GM18519 (cell line): ENCODE measurements around the gene ADAP2.
"Not testable (repeated sequence)": the region's sequence is repeated elsewhere in the genome, so short reads cannot be mapped to it uniquely, and the experiment has no call there.

Experiments used
- ATAC-seq: cut with Tn5 transposase; IDR thresholded peaks from one replicate; pipeline ENCODE4 v1.9.1; 2021; ENCODE audit warnings: mild to moderate bottlenecking, moderate library complexity; ENCODE audit not compliant: unreplicated experiment, low FRiP score

ADAP2 gene, protein sequence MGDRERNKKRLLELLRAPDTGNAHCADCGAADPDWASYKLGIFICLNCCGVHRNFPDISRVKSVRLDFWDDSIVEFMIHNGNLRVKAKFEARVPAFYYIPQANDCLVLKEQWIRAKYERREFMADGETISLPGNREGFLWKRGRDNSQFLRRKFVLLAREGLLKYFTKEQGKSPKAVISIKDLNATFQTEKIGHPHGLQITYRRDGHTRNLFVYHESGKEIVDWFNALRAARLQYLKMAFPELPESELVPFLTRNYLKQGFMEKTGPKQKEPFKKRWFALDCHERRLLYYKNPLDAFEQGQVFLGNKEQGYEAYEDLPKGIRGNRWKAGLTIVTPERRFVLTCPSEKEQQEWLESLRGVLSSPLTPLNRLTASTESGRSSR

DNA sequence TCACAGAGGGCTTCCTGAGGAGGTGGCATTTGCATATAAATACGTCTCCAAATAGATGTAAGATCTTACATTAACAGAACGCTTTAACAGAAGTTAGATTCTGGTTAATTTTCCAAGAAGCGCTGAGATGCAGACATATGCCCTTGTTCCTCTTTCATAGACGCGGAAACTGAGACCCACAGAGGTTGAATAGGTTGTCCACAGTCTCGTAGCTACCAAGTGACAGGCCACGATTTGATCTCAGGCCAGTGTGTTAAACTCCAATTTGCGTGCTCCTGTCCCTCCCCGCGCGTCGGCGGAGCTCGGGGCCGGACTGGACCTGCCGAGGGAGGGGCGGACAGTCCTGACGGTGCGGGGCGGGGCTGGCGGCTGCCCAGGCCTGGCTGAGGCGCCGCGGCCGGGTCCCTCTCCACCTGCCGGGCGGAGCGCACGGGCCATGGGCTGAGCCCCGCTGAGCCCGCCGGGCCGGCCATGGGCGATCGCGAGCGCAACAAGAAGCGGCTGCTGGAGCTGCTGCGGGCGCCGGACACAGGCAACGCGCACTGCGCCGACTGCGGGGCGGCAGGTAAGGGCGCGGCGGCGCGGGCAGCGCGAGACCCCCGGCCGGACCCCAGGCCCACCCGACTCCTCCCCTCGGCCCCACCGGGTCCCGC, at the start of gene ADAP2:
Gene ADAP2 (plus strand): TSS at position 402 of the 653 bp plus-strand sequence. CDS start 70 bp downstream, at position 472.
- ATAC-seq = no peak

- ATAC-seq = no peak
Observed at GRCh38 chr17:30886187-30886586, 35.6 kb upstream of the ADAP2 start.

- no peak for ATAC-seq
Observed at GRCh38 chr17:30894236-30894635, 27.5 kb upstream of the ADAP2 start.

DNA sequence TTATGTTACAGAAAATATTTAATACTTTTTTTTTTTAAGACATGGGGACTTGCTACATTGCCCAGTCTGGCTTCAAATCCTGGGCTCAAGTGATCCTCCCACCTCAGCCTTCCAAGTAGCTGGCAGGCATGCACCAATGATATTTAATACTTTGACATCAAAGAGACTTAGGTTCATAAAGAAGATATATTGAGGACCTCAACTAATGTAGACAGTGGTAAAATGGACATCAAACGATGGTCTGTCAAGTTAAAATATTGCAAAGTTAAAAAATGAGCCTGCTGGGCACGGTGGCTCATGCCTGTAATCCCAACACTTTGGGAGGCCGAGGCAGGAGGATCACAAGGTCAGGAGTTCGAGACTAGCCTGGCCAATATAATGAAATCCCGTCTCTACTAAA, 24.4 kb upstream of the ADAP2 start:
- ATAC-seq = no peak

DNA sequence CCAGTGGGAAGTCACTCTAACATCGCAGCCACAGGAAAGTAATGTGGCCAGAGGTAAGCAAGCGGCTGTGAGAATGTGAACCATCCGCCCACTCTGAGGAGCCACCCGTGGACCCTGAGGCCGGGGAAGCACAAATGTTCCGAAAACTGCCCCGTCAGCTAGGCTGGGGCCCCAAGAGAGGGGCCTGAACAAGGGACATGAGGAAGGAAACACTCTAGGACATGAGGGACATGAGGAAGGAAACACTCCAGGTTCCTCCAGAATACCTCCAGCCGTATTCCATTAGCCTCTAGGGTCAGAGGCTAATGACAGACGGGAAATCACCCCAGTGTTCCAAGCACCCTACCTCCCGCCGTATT, 16.0 kb upstream of the ADAP2 start:
- ATAC-seq = no peak

GRCh38 chr17:30906101-30906911, 15.4 kb upstream of the ADAP2 start, which contains the start of gene TEFM:
TSS of gene TEFM (minus strand) at chr17:30906238. CDS start at chr17:30906198, 40 bp downstream.
- ATAC-seq = no peak

DNA sequence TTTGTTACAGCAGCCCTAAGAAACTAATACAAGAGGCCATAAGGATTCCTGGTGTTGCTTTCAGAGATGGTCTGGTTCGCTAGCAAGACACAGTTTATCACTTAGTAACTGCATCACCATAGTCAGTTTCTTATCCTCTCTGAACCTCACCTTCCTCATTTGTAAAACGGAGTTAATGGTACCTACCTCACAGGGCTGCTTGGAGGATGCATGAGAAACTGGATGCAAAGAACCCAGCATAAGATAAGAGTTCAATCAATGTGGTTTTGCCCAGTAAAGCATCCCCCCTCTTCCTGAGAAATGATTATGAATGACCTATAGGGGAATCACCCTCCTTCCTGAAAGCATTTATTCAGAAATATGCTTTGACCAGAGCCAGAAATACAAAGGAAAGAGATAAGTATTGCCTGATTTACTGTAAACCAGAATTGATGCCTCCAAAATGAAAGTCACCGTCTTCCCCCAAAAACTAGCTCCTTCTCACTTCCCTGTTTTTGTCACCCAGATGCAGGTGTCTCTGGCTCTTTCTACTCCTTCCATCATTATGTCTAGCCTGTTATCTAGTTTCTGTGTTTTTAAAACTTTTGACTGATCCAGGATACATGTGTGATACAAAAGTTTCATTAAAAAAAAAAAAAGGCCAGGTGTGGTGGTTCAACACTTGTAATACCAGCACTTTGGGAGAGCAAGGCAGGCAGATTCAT, 12.9 kb upstream of the ADAP2 start:
- ATAC-seq = no peak

- ATAC-seq = not testable (repeated sequence)
Observed at GRCh38 chr17:30910151-30910550, 11.6 kb upstream of the ADAP2 start.

DNA sequence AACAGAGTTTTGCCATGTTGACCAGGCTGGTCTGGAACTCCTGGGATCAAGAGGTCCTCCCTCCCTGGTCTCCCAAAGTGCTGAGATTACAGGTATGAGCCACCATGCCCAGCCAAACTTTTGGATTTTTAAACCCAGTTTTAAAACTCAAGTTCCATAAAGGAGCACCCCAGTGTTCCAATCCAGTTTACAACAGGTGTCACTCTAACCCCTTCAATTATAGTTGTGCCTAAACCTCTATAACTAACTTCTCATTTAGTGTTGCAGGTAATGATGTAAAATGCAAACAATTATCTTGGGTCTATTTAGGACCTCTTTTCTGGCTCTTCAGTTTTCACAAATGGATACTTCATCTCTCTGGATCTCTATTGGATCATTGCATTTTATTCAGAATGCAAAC, 7.8 kb upstream of the ADAP2 start:
- ATAC-seq = no peak

GRCh38 chr17:30915833-30916611, 5.7 kb upstream of the ADAP2 start:
- no peak for ATAC-seq

DNA sequence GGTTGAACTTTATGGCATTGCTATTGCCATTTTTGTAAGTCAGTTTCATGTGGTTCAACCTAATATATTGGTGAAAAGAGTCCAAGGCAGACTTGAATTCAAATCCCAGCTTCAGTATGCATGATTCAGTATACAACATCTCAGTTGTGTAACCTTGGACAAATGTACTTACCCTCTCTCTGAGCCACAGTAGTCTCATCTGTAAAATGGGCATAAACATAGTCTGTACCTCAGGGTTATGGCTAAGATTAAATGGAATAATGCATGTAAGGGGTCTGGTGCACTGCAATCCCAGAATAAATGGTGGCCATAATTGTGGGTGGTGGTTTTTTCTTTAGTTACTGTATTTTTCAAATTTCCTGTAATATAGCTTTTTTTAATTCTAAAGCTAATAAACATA, 4.7 kb upstream of the ADAP2 start:
- ATAC-seq = no peak

GRCh38 chr17:30920282-30920681, 1.5 kb upstream of the ADAP2 start:
- ATAC-seq = no peak

- ATAC-seq = no peak
Observed at GRCh38 chr17:30920683-30921543, 832 bp upstream of the ADAP2 start.

GRCh38 chr17:30922235-30923030, 688 bp downstream of the ADAP2 start:
- ATAC-seq = no peak

- no peak for ATAC-seq
Observed at GRCh38 chr17:30924341-30924740, 2.6 kb downstream of the ADAP2 start.

DNA sequence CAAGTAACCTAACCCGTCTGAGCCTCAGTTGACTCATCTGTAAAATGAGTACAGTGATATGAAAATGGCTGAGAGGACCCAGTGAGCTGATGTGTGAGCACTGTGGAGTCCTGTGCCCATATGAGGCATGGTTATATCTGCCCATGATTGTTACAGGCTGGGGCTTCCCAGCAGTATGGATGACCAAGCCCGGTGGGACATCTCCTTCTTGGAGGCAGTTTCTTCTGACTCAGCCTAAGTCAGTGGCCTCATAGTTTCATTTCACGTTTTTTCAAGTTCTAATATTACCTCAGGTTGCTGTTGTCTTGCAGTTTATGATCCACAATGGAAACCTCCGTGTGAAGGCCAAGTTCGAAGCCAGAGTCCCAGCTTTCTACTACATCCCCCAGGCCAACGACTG, 4.8 kb downstream of the ADAP2 start:
- no peak for ATAC-seq

GRCh38 chr17:30927756-30928155, 6.0 kb downstream of the ADAP2 start:
- no peak for ATAC-seq

GRCh38 chr17:30928584-30928983, 6.8 kb downstream of the ADAP2 start:
- no peak for ATAC-seq
